BE2C (cell line): Measurements from ENCODE around the gene RTKN2.

Source experiments
- DNase-seq: peaks from one replicate; pipeline ENCODE4 v3.0.0-alpha.2; 2020
- H3K27me3 ChIP-seq: fragments of 250-450 bp; sonication (Bioruptor Pico); 2 replicates; pipeline ENCODE4 v1.5.1; 2020; ENCODE audit warnings: mild to moderate bottlenecking
- H3K36me3 ChIP-seq: fragments of 250-450 bp; sonication (Bioruptor Pico); 2 replicates; pipeline ENCODE4 v1.5.1; 2020; ENCODE audit warnings: mild to moderate bottlenecking
- H3K4me1 ChIP-seq: fragments of 250-450 bp; sonication (Bioruptor Pico); 2 replicates; pipeline ENCODE4 v1.5.1; 2020
- H3K4me3 ChIP-seq: 2 replicates; pipeline ENCODE4 v1.5.1; 2011; ENCODE audit warnings: low read depth, low read length
- H3K9me3 ChIP-seq: fragments of 250-450 bp; sonication (Bioruptor Pico); 2 replicates; pipeline ENCODE4 v1.5.1; 2020
- TF ChIP-seq, protein P1 (sequence below): IDR thresholded peaks from 2 replicates; pipeline ENCODE4 v1.5.1; 2012; ENCODE audit warnings: mild to moderate bottlenecking, low read depth, low read length

Gene RTKN2

GRCh38 chr10:62278441-62278910, 9.8 kb upstream of the RTKN2 start:
- no peaks in the 10 kb centered on the region for H3K4me1 ChIP-seq
- DNase-seq, result no peak
- no peak overlapping the region for H3K4me3 ChIP-seq
- no peaks in the 10 kb centered on the region for H3K27me3 ChIP-seq
- H3K36me3 ChIP-seq, result no peaks in the 10 kb centered on the region
- TF ChIP-seq, protein P1, sequence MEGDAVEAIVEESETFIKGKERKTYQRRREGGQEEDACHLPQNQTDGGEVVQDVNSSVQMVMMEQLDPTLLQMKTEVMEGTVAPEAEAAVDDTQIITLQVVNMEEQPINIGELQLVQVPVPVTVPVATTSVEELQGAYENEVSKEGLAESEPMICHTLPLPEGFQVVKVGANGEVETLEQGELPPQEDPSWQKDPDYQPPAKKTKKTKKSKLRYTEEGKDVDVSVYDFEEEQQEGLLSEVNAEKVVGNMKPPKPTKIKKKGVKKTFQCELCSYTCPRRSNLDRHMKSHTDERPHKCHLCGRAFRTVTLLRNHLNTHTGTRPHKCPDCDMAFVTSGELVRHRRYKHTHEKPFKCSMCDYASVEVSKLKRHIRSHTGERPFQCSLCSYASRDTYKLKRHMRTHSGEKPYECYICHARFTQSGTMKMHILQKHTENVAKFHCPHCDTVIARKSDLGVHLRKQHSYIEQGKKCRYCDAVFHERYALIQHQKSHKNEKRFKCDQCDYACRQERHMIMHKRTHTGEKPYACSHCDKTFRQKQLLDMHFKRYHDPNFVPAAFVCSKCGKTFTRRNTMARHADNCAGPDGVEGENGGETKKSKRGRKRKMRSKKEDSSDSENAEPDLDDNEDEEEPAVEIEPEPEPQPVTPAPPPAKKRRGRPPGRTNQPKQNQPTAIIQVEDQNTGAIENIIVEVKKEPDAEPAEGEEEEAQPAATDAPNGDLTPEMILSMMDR, result no peak
- no peaks in the 10 kb centered on the region for H3K9me3 ChIP-seq

DNA sequence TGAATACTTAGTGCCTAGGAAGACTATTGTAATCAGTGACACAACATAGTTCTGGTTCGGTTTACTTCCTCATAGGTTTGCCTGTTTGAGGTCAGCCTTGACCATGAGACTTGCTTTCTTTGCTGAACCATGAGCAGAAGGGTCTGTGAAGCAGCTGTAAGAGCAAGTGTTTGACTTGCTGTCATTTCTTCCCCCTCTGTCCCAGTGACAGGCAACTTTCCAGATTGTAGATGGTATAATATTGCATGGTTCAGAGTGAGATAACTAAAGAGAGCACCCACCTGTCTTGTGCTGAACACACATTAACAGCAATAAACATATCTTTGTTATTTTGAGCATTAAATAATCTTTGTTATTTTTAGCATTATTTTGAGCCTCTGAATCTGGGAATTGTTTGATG, 9.3 kb upstream of the RTKN2 start:
- Histone ChIP-seq H3K9me3 (no peaks in the 10 kb centered on the region), H3K4me1 (no peaks in the 10 kb centered on the region), H3K27me3 (no peaks in the 10 kb centered on the region), H3K36me3 (no peaks in the 10 kb centered on the region), H3K4me3 (no peak overlapping the region)
- DNase-seq, result no peak
- TF ChIP-seq, protein P1, result no peak

- Histone ChIP-seq H3K9me3 (no peaks in the 10 kb centered on the region), H3K36me3 (no peaks in the 10 kb centered on the region), H3K4me3 (no peak overlapping the region), H3K27me3 (no peaks in the 10 kb centered on the region), H3K4me1 (no peaks in the 10 kb centered on the region)
- no peak for DNase-seq
- TF ChIP-seq, protein P1, result no peak
Measured at GRCh38 chr10:62270020-62270419, 1.4 kb upstream of the RTKN2 start.

GRCh38 chr10:62268027-62268398, 631 bp downstream of the RTKN2 start:
- TF ChIP-seq, protein P1, result no peak
- DNase-seq, result no peak
- Histone ChIP-seq H3K36me3 (no peaks in the 10 kb centered on the region), H3K9me3 (no peaks in the 10 kb centered on the region), H3K4me3 (peak overlapping the region; percentile 86), H3K4me1 (no peaks in the 10 kb centered on the region), H3K27me3 (no peaks in the 10 kb centered on the region)

DNA sequence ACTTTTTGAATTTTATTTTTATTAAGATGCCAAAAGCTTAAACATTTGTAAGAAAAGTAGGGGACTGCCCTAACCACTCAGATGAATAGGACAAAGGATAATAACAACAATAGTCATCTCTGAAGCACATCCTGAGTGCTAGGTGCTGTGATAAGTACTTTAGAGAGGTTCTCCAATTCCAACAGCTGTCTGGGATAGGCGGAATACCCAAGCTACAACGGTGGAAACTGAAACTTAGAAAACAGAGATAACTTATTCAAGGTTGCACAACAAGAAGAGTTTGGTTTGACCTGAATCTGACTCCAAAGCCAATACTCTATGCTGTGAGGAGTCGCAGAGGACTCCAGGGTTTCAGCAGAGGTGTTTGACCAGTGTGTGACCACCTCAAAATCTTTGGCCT, 2.0 kb downstream of the RTKN2 start:
- DNase-seq, result no peak
- TF ChIP-seq, protein P1, result no peak

DNA sequence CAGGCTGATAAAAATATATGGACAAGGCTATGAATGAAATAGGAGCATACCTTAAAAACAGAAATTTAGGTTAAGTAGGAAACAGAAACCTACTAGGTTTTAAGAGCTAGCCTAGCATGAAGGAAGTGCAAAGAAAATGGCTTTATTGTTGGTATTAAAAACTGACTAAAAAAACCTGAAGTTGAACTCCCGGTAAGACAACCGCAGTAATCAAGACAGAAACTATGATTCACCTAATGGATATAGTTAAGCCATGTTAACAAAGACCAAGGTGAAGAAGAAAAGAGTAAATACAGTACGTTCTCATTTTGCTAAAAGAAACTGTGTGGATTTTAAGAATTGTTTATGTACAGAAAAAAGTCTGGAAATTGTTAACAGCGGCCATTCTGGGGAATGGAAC, 2.5 kb downstream of the RTKN2 start:
- H3K36me3 ChIP-seq, result no peaks in the 10 kb centered on the region
- TF ChIP-seq, protein P1, result no peak
- no peak overlapping the region for H3K4me3 ChIP-seq
- no peak for DNase-seq
- H3K9me3 ChIP-seq, result no peaks in the 10 kb centered on the region
- H3K27me3 ChIP-seq, result no peaks in the 10 kb centered on the region
- H3K4me1 ChIP-seq, result no peaks in the 10 kb centered on the region

More for the DNA sequence above, 2.0 kb downstream of the RTKN2 start:
- Histone ChIP-seq H3K4me3 (no peak overlapping the region), H3K36me3 (no peaks in the 10 kb centered on the region), H3K27me3 (no peaks in the 10 kb centered on the region), H3K9me3 (no peaks in the 10 kb centered on the region), H3K4me1 (no peaks in the 10 kb centered on the region)
